H1 (cell line): Measurements from ENCODE around the gene MANSC4. TPM values are rescaled to one million over a fixed set of nuclear protein-coding genes. Genes with fewer than 3 reads are reported as not detected.

Source experiments
- CTCF ChIA-PET: fragments of 300-600 bp; sonication (Branson Sonifier 250); formaldehyde crosslinking; loops from one replicate; lab custom pipeline; 2021; ENCODE audit not compliant: partially characterized antibody; lab: Charles Lee
- POLR2A ChIA-PET: fragments of 300-600 bp; sonication (Branson Sonifier 250); formaldehyde crosslinking; loops from one replicate; lab custom pipeline; 2021; ENCODE audit warnings: inconsistent platforms; ENCODE audit not compliant: partially characterized antibody; lab: Charles Lee
- DNase-seq, 2 experiments: peaks; one replicate each; pipeline versions ENCODE4 v3.0.0 to v3.0.0-alpha.2; 2010 to 2022; ENCODE audit warnings: low spot score in 2 of 2, low read depth in 1 of 2, mixed read lengths in 1 of 2
- FAIRE-seq: peaks from 2 replicates; lab custom pipeline; 2011; peaks lifted over from hg19 to GRCh38; lab: Jason Lieb, UNC
- H2AFZ ChIP-seq: 2 replicates; pipeline ENCODE4 v1.8.1; 2012; ENCODE audit warnings: low read length, inconsistent platforms
- H2AK5ac ChIP-seq: 2 replicates; pipeline ENCODE4 v1.6.1; 2013; ENCODE audit warnings: low read depth, low read length
- H2BK120ac ChIP-seq: replicated peaks from 2 replicates; pipeline ENCODE3; 2013; ENCODE audit warnings: low read depth, low read length, inconsistent platforms
- H2BK12ac ChIP-seq: 2 replicates; pipeline ENCODE4 v1.6.1; 2013; ENCODE audit warnings: low read depth, low read length
- H2BK15ac ChIP-seq: 2 replicates; pipeline ENCODE4 v1.6.1; 2013; ENCODE audit warnings: low read length
- H2BK20ac ChIP-seq: 2 replicates; pipeline ENCODE4 v1.6.1; 2013; ENCODE audit warnings: low read length
- H2BK5ac ChIP-seq: 2 replicates; pipeline ENCODE4 v1.6.1; 2013; ENCODE audit warnings: low read depth, low read length
- H3K14ac ChIP-seq: 2 replicates; pipeline ENCODE4 v1.6.1; 2013; ENCODE audit warnings: inconsistent platforms; ENCODE audit not compliant: insufficient read length
- H3K18ac ChIP-seq: 2 replicates; pipeline ENCODE4 v1.6.1; 2013; ENCODE audit warnings: low read length; ENCODE audit errors: extremely low read depth
- H3K23ac ChIP-seq: 2 replicates; pipeline ENCODE4 v1.6.1; 2013; ENCODE audit warnings: inconsistent platforms; ENCODE audit not compliant: insufficient read length
- H3K23me2 ChIP-seq: 2 replicates; pipeline ENCODE4 v1.6.1; 2013; ENCODE audit warnings: low read depth, low read length
- H3K27ac ChIP-seq: 2 replicates; pipeline ENCODE4 v1.6.1; 2011; ENCODE audit warnings: low read depth, low read length, inconsistent platforms
- H3K27me3 ChIP-seq, 4 experiments: replicated peaks in 1 of 4; 1 replicate in 1 of 4; 2 replicates in 3 of 4; pipeline versions ENCODE4 v1.6.1 to v1.8.1; 2011 to 2013; ENCODE audit warnings: low read length in 3 of 4, mild to moderate bottlenecking in 3 of 4, inconsistent platforms in 2 of 4, mixed read lengths in 2 of 4, moderate library complexity in 1 of 4; ENCODE audit not compliant: control insufficient read depth in 3 of 4, insufficient read depth in 3 of 4; ENCODE audit errors: extremely low read depth in 1 of 4
- H3K36me3 ChIP-seq, 4 experiments: 2 replicates each; pipeline versions ENCODE4 v1.6.1 to v1.8.1; 2011 to 2013; ENCODE audit warnings: mild to moderate bottlenecking in 4 of 4, low read length in 3 of 4, moderate library complexity in 2 of 4, control low read depth in 1 of 4, inconsistent platforms in 1 of 4; ENCODE audit not compliant: insufficient read depth in 4 of 4, control insufficient read depth in 2 of 4
- H3K4ac ChIP-seq: replicated peaks from 2 replicates; pipeline ENCODE3; 2013; ENCODE audit warnings: low read length, low read depth, mixed read lengths, inconsistent platforms; ENCODE audit not compliant: insufficient read length
- H3K4me1 ChIP-seq, 4 experiments: replicated peaks in 1 of 4; 1 replicate in 1 of 4; 2 replicates in 3 of 4; pipeline versions ENCODE4 v1.6.1 to v1.8.1; 2011 to 2013; ENCODE audit warnings: low read length in 3 of 4, inconsistent platforms in 2 of 4, mixed read lengths in 1 of 4; ENCODE audit not compliant: insufficient read depth in 4 of 4, control insufficient read depth in 3 of 4
- H3K4me2 ChIP-seq, 2 experiments: 2 replicates each; pipeline versions ENCODE4 v1.6.1 to v1.8.1; 2011 to 2013; ENCODE audit warnings: low read depth in 2 of 2, low read length in 2 of 2, control low read depth in 1 of 2, inconsistent platforms in 1 of 2, mild to moderate bottlenecking in 1 of 2; ENCODE audit not compliant: insufficient read depth in 1 of 2
- H3K4me3 ChIP-seq, 4 experiments: fragments of 200-600, 300-600 bp in 1 of 4; sonication (generic), shearing (Covaris generic), sonication (Bioruptor Twin) in 1 of 4; 2 replicates each; pipeline versions ENCODE4 v1.5.1 to v1.8.1; 2011 to 2016; ENCODE audit warnings: low read length in 4 of 4, low read depth in 3 of 4, control low read depth in 2 of 4, inconsistent platforms in 2 of 4, mild to moderate bottlenecking in 2 of 4, mixed read lengths in 1 of 4, moderate library complexity in 1 of 4; ENCODE audit not compliant: insufficient read depth in 2 of 4; ENCODE audit errors: extremely low read depth in 1 of 4
- H3K56ac ChIP-seq: replicated peaks from 2 replicates; pipeline ENCODE3; 2013; ENCODE audit warnings: low read depth, mild to moderate bottlenecking, mixed read lengths, low read length, inconsistent platforms; ENCODE audit not compliant: insufficient read length
- H3K79me1 ChIP-seq: 2 replicates; pipeline ENCODE4 v1.6.1; 2013; ENCODE audit warnings: low read depth, low read length, control low read depth
- H3K79me2 ChIP-seq, 2 experiments: 2 replicates each; pipeline versions ENCODE4 v1.6.1 to v1.8.1; 2012 to 2013; ENCODE audit warnings: low read length in 2 of 2, mild to moderate bottlenecking in 2 of 2, inconsistent platforms in 1 of 2; ENCODE audit not compliant: insufficient read depth in 2 of 2, control insufficient read depth in 1 of 2
- H3K9ac ChIP-seq, 4 experiments: replicated peaks in 1 of 4; 1 replicate in 1 of 4; 2 replicates in 3 of 4; pipeline versions ENCODE4 v1.6.1 to v1.8.1; 2011 to 2013; ENCODE audit warnings: low read depth in 3 of 4, low read length in 3 of 4, control low read depth in 2 of 4, mild to moderate bottlenecking in 2 of 4, moderate library complexity in 2 of 4, inconsistent platforms in 1 of 4; ENCODE audit errors: extremely low read depth in 1 of 4
- H3K9me3 ChIP-seq, 2 experiments: 2 replicates each; pipeline versions ENCODE4 v1.6.1 to v1.8.1; 2012 to 2013; ENCODE audit warnings: mild to moderate bottlenecking in 2 of 2, moderate library complexity in 2 of 2, control low read depth in 1 of 2, inconsistent platforms in 1 of 2, low read depth in 1 of 2, low read length in 1 of 2, mixed read lengths in 1 of 2; ENCODE audit not compliant: insufficient read depth in 2 of 2
- H4K20me1 ChIP-seq, 2 experiments: replicated peaks in 1 of 2; 2 replicates each; pipeline versions ENCODE3 to v1.8.1; 2011 to 2013; ENCODE audit warnings: inconsistent platforms in 2 of 2, low read length in 2 of 2, mild to moderate bottlenecking in 1 of 2; ENCODE audit not compliant: insufficient read depth in 2 of 2, control insufficient read depth in 1 of 2
- H4K5ac ChIP-seq: 2 replicates; pipeline ENCODE4 v1.6.1; 2013; ENCODE audit warnings: low read length, low read depth, mixed read lengths, inconsistent platforms; ENCODE audit not compliant: insufficient read length
- H4K8ac ChIP-seq: 2 replicates; pipeline ENCODE4 v1.8.0; 2013; ENCODE audit warnings: mild to moderate bottlenecking, moderate library complexity, low read length, inconsistent platforms; ENCODE audit not compliant: insufficient read depth; ENCODE audit errors: extremely low read depth
- H4K91ac ChIP-seq: replicated peaks from 2 replicates; pipeline ENCODE3; 2013; ENCODE audit warnings: low read length, mixed read lengths, inconsistent platforms; ENCODE audit not compliant: insufficient read length
- CBX8 ChIP-seq: fragments of 300-800, 300-1000 bp; sonication (generic); IDR thresholded peaks from 2 replicates; pipeline ENCODE4 v1.7.1; 2016; ENCODE audit warnings: low read depth, low read length, borderline replicate concordance
- CHD1 ChIP-seq: IDR thresholded peaks from 2 replicates; pipeline ENCODE4 v1.6.1; 2012; ENCODE audit warnings: low read depth, low read length, improper control_type of control experiment
- CTBP2 ChIP-seq: IDR thresholded peaks from 2 replicates; pipeline ENCODE4 v1.7.0; 2011; ENCODE audit warnings: borderline replicate concordance, mild to moderate bottlenecking, moderate library complexity, mixed read lengths, low read length; ENCODE audit not compliant: insufficient read depth, insufficient read length
- EZH2 ChIP-seq: fragments of 200-600 bp; sonication (generic); IDR thresholded peaks from 2 replicates; pipeline ENCODE4 v1.7.1; 2012; ENCODE audit warnings: low read depth, mild to moderate bottlenecking, moderate library complexity, low read length, inconsistent platforms; ENCODE audit not compliant: severe bottlenecking
- GABPA ChIP-seq: IDR thresholded peaks from 2 replicates; pipeline ENCODE4 v1.6.1; 2011; ENCODE audit warnings: mild to moderate bottlenecking, low read length, moderate library complexity, borderline replicate concordance; ENCODE audit not compliant: insufficient read depth
- GTF2F1 ChIP-seq: IDR thresholded peaks from 2 replicates; pipeline ENCODE4 v1.6.1; 2012; ENCODE audit warnings: low read depth, low read length, improper control_type of control experiment, borderline replicate concordance
- HDAC2 ChIP-seq, 2 experiments: fragments of 300-600 bp in 1 of 2; sonication (generic) in 1 of 2; IDR thresholded peaks; 2 replicates each; pipeline ENCODE4 v1.6.1; 2011 to 2012; ENCODE audit warnings: low read depth in 2 of 2, low read length in 2 of 2, mild to moderate bottlenecking in 2 of 2, moderate library complexity in 2 of 2, borderline replicate concordance in 1 of 2, inconsistent platforms in 1 of 2
- MAFK ChIP-seq: IDR thresholded peaks from 2 replicates; pipeline ENCODE4 v1.6.1; 2012; ENCODE audit warnings: low read depth, mild to moderate bottlenecking, improper control_type of control experiment, low read length
- ZNF274 ChIP-seq: IDR thresholded peaks from 2 replicates; pipeline ENCODE4 v1.7.0; 2012; ENCODE audit warnings: low read length, borderline replicate concordance; ENCODE audit errors: extremely low read depth
- WGBS, 2 experiments: shearing (Covaris generic) in 1 of 2; methylation state at CpG; one replicate each; pipeline versions ENCODE4 v1.1.6 to v1.1.7; 2013 to 2015; ENCODE audit warnings: low lambda C conversion rate in 2 of 2, mixed read lengths in 2 of 2, inconsistent platforms in 1 of 2, low coverage in 1 of 2, missing lambda C conversion rate in 1 of 2; ENCODE audit not compliant: insufficient replicate concordance in 2 of 2, insufficient coverage in 1 of 2, insufficient read length in 1 of 2; ENCODE audit errors: extremely low coverage in 1 of 2, missing lambda C conversion rate in 1 of 2; 5-methylcytosine and 5-hydroxymethylcytosine counted together
- polyA plus RNA-seq, 7 experiments: library from polyadenylated mRNA; depleted of rRNA in 3 of 7; stranded (reverse) in 5 of 7; unstranded in 2 of 7; fragments of >200 nt in 5 of 7; fragments of 200-250 nt in 2 of 7; gene quantifications; 1 replicate in 5 of 7; 2 replicates in 1 of 7; 4 replicates in 1 of 7; pipeline versions ENCODE4 v1.2.1 to v1.2.3, GENCODE V29; 2011 to 2013; ENCODE audit warnings: missing spikeins in 2 of 7, mixed read lengths in 2 of 7
- total RNA-seq: library from RNA; stranded (reverse); fragmentation: NEBNext Ultra II Directional; extraction: Animal tissue kit (Norgen Biotek cat#: 25700); gene quantifications from 2 replicates; pipeline ENCODE4 v1.2.1, GENCODE V29; 2021
- TF ChIP-seq, protein P1 (sequence below): IDR thresholded peaks from 2 replicates; pipeline ENCODE4 v1.6.1; 2012; ENCODE audit warnings: inconsistent platforms

The MANSC4 gene
- total and polyA plus RNA-seq, 2 of the 8 experiments (the other 6 are each of a cell fraction or from before 2014, with no cell fraction given), result not detected

DNA sequence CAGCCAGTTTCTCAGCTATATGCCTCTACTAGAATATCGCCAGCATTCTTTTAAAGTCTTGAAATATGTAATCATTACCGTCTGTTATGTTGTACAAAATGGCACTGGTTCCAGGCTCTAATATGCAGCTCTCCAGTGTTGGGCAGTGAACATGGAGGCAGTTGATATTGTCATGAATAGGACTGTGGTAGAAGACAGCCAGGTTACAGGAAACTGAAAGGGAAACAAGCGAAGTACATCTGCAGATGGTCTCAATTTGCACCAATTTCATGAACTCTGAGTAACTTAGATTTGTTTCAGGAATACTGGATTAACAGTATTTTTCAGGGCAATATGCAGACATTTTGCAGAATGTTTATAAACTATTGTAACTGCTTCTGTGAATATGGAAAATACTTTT is 13.4 kb downstream of the MANSC4 start:
- H3K27me3 ChIP-seq, result no peaks in the 10 kb centered on the region
- POLR2A ChIA-PET, result interaction anchor here (1.6 kb wide), 1 partner anchor 14 kb away, joined by 4 read pairs; the partner anchor contains the start of genes KLHL42 and MANSC4
- TF ChIP-seq CBX8 (no peak), HDAC2 (IDR thresholded peaks at IDR 0.05; ENCODE audit: borderline replicate concordance in 1 of 2, low read depth in 2 of 2, low read length in 2 of 2) (no peak), GTF2F1 (no peak), CHD1 (no peak), EZH2 (no peak), CTBP2 (no peak), ZNF274 (no peak), GABPA (no peak), MAFK (no peak)
- TF ChIP-seq, protein P1, sequence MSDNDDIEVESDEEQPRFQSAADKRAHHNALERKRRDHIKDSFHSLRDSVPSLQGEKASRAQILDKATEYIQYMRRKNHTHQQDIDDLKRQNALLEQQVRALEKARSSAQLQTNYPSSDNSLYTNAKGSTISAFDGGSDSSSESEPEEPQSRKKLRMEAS, result no peak

More for the DNA sequence above, 13.4 kb downstream of the MANSC4 start:
- H2BK15ac ChIP-seq, result no peak overlapping the region
- H3K4me1 ChIP-seq, result no peaks in the 10 kb centered on the region
- H4K20me1 ChIP-seq, result no peaks in the 10 kb centered on the region
- 85% methylated on average over 3 of the region's 3 CpGs; no CpG with 5 or more reads in 1 of the 2 experiments for WGBS, 2 experiments
- H3K4me3 ChIP-seq, result no peak overlapping the region
- no peak overlapping the region for H4K91ac ChIP-seq
- H3K56ac ChIP-seq, result no peak overlapping the region
- no peaks in the 10 kb centered on the region for H3K79me1 ChIP-seq
- H4K8ac ChIP-seq, result no peak overlapping the region
- no peaks in the 10 kb centered on the region for H3K23me2 ChIP-seq
- H2BK12ac ChIP-seq, result no peak overlapping the region
- H3K27ac ChIP-seq, result no peak overlapping the region
- DNase-seq (no peak), FAIRE-seq (no peak)
- no peak overlapping the region for H2AFZ ChIP-seq
- no peak overlapping the region for H2BK120ac ChIP-seq
- no peak overlapping the region for H3K23ac ChIP-seq
- H3K79me2 ChIP-seq, result no peaks in the 10 kb centered on the region
- no peak overlapping the region for H3K4ac ChIP-seq
- no peaks in the 10 kb centered on the region for H3K9me3 ChIP-seq
- CTCF ChIA-PET, result interaction anchor here (1.2 to 1.7 kb wide), 3 partner anchors 10 to 34 kb away, joined by 3 to 6 read pairs (median 4); no protein-coding TSS in a partner anchor
- no peak overlapping the region for H3K4me2 ChIP-seq
- H2AK5ac ChIP-seq, result no peak overlapping the region
- H3K36me3 ChIP-seq, result no peaks in the 10 kb centered on the region
- H2BK5ac ChIP-seq, result no peak overlapping the region
- H4K5ac ChIP-seq, result no peak overlapping the region
- no peak overlapping the region for H2BK20ac ChIP-seq
- H3K9ac ChIP-seq, result no peak overlapping the region
- H3K14ac ChIP-seq, result no peak overlapping the region
- H3K18ac ChIP-seq, result no peak overlapping the region
